Left ventricle myocardium superior (tissue), 1 donor: ENCODE results near the gene RAB36. TPM values are rescaled to one million over a fixed set of nuclear protein-coding genes. Genes with fewer than 3 reads are reported as not detected.

Source experiments
- ATAC-seq: fragments of 200-7000 bp; cut with Tn5 transposase; one replicate; pipeline ENCODE4 v1.9.1; 2020; ENCODE audit warnings: mild to moderate bottlenecking, moderate library complexity
- DNase-seq: peaks from one replicate; pipeline ENCODE4 v3.0.0-alpha.2; 2020
- intact Hi-C: fragments of 100-400 bp; cut with micrococcal nuclease; formaldehyde crosslinking; loops from one replicate; pipeline ENCODE4 v1.11.0; 2022
- total RNA-seq: library from RNA; stranded (reverse); fragmentation: NEBNext Ultra II Directional; extraction: Animal tissue kit (Norgen Biotek cat#: 25700); gene quantifications from one replicate; pipeline ENCODE4 v1.2.1, GENCODE V29; 2021
- donor health status: DM: no; HTN: yes; CAD: no; lungs with severe emphysema.

RAB36 gene
- total RNA-seq, 1 donor from 2014 or later, result 0.74 TPM

DNA sequence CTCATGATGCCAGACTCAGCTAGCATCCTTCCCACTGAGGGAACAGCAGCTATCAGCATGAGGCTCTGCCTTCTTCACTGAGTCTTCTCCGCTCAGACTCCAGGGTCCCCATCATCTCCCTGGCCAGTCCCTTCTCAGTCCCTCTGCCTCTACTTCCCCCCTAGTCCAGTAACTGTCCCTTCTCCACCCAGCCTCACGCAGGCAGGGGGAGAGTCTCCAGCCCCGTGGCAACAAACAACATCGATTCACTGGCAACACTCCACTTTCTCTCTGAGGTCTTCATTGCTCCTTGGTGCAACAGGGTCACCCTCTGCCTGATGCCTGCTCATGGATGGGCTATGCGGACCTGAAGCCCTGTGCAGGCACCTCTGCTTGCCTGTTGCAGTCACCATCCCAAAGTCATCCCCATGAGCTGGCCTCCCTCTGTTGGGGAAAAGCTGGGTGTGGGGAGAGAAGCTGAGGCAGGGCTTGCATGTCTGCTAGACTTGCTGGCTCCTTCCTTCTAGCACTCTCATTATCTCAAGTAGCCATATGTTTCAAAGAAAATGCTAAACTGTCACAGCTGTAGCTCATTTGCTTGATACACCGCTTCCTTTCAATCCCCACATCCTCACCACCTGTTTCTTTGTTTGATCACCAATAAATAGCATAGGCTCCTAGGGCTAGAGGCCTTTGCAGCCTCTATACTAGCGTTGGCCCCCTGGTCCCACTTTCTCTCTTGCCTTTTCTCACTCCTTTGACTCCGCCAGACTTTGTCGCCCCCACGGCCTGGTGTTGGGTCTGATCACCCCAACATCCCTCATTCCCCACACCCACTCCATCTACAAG is 30.8 kb downstream of the RAB36 start:
- DNase-seq (no peak), ATAC-seq (no peak)
- intact Hi-C loops, result no loop called here

DNA sequence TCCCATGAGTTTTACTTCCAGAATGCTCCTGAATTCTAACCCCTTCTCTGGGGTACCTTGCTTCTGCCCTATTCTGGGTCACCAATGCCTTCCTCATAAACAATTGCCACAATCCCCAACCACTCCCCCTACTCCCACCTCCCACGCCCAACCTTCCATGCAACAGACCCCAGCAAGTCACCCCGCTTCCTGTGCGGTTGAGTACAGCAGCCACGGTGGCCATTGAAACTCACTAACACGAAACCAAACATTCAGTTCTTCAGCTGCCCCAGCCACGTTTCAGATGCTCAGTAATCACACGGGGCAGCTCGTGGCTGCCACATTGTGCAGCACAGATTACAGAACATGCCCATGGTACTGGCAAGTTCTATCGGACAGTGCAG is 31.4 kb downstream of the RAB36 start:
- intact Hi-C loops, result no loop called here
- no peak for ATAC-seq
- DNase-seq, result no peak

DNA sequence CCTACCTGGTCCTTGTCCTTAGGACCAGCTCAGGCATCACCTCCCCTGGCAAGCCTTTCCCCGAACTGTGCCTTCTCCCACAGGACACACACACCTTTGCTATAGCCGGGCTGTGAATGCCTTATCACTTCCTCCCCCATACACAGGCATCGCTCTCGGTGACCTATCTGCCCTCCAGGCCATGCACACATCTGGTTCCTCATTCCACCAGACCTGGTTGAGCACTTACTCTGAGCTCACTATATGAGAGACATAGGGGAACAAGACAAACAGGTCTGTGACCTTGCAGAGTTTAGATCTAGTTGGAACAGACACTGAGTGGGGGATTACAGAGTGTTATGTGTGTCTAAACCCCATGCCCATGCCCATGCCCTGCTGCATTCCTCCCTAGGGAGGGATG is 31.9 kb downstream of the RAB36 start:
- intact Hi-C loops, result no loop called here
- DNase-seq, result no peak
- no peak for ATAC-seq

GRCh38 chr22:23178512-23179254 is 33.4 kb downstream of the RAB36 start:
- DNase-seq, result peak; percentile 76
- intact Hi-C loops, result loop anchor here (2.0 kb wide), 1 partner anchor 102 kb away; no protein-coding TSS in a partner anchor
- peak; percentile 62 for ATAC-seq

GRCh38 chr22:23179381-23180299 is 34.4 kb downstream of the RAB36 start:
- intact Hi-C loops, result loop anchor here (2.0 kb wide), 1 partner anchor 101 kb away; no protein-coding TSS in a partner anchor
- ATAC-seq, result peak; percentile 36
- peak; percentile 57 for DNase-seq

DNA sequence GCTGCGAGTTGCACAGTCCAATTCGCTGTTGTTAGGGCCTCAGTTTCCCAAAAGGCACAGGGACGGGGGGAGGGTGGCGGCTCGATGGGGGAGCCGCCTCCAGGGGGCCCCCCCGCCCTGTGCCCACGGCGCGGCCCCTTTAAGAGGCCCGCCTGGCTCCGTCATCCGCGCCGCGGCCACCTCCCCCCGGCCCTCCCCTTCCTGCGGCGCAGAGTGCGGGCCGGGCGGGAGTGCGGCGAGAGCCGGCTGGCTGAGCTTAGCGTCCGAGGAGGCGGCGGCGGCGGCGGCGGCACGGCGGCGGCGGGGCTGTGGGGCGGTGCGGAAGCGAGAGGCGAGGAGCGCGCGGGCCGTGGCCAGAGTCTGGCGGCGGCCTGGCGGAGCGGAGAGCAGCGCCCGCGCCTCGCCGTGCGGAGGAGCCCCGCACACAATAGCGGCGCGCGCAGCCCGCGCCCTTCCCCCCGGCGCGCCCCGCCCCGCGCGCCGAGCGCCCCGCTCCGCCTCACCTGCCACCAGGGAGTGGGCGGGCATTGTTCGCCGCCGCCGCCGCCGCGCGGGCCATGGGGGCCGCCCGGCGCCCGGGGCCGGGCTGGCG is 35.1 kb downstream of the RAB36 start, which contains the start of gene BCR:
TSS of gene BCR (plus strand) at position 209 of the 592 bp plus-strand sequence. CDS start 452 bp downstream, outside the sequence.
- ATAC-seq, result peak; percentile 91
- intact Hi-C loops, result no loop called here

GRCh38 chr22:23180893-23181720 is 35.8 kb downstream of the RAB36 start:
- DNase-seq (peak; percentile 45), ATAC-seq (no peak)
- intact Hi-C loops, result no loop called here

More for the DNA sequence above, 35.1 kb downstream of the RAB36 start, which contains the start of gene BCR:
- DNase-seq, result peak; percentile 90

- intact Hi-C loops, result no loop called here
- no peak for ATAC-seq
- no peak for DNase-seq
Observed at GRCh38 chr22:23181721-23182308, 36.5 kb downstream of the RAB36 start.

DNA sequence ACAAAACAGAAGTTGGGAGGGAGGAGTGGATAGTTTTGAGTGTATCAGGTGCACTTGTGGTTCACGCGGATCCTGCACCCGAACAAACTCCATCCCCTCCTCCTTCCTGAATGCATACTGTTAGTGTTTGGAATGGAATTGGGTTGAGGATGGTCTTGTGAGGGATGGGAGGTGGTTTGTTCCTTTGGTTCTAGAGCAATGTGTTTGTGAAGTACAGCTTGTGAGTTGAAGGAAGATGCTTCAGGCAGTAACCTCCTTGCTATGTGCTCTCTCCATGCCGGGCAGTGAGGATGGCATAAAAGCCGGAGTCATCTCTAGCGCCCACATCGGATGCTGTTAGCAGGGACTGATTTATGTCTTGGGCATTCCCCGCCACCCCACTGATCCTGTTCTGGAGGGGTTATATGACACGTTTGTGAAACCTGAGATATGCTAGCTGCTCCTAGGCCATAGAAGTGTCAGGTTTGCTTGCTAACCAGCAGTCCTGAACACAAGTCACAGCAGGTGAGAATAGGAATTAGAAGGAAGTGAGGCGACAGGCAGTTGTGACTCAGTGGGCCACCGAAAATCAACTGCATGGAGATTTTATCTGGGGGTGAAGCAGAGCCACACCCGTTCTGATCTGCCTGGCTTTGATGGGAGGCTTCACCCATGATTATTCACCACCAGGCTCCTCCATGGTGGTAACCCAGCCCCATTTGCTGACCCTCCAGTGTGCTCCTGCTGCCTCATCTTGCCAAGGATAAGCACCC is 37.2 kb downstream of the RAB36 start:
- intact Hi-C loops, result no loop called here
- DNase-seq (no peak), ATAC-seq (no peak)

- DNase-seq (peak; percentile 64), ATAC-seq (peak; percentile 23)
- intact Hi-C loops, result no loop called here
Observed at GRCh38 chr22:23183061-23183698, 37.9 kb downstream of the RAB36 start.

- intact Hi-C loops, result no loop called here
- ATAC-seq, result no peak
- DNase-seq, result no peak
Observed at GRCh38 chr22:23184100-23184763, 39.0 kb downstream of the RAB36 start.

DNA sequence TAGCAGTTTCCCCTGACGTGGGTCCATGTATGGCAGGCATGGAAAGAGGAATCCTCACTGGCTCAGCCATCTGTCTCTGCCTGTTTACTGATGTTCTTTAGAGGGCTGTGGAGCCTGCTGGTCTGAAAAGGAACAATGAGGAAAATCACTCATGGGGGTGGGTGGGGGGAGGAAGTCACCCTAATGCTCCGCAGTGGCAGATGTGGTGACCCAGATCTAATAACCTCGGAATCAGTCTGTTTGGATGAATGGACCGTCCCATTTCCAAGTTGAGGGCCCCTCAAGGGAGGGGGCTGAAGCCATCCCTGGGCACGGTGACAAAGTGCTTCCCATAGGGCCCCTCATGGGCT is 39.5 kb downstream of the RAB36 start:
- intact Hi-C loops, result no loop called here
- no peak for ATAC-seq
- DNase-seq, result no peak

GRCh38 chr22:23187211-23187610 is 41.9 kb downstream of the RAB36 start:
- DNase-seq, result no peak
- intact Hi-C loops, result no loop called here
- no peak for ATAC-seq

- intact Hi-C loops, result no loop called here
- ATAC-seq (no peak), DNase-seq (no peak)
Observed at GRCh38 chr22:23187871-23188700, 42.8 kb downstream of the RAB36 start.

DNA sequence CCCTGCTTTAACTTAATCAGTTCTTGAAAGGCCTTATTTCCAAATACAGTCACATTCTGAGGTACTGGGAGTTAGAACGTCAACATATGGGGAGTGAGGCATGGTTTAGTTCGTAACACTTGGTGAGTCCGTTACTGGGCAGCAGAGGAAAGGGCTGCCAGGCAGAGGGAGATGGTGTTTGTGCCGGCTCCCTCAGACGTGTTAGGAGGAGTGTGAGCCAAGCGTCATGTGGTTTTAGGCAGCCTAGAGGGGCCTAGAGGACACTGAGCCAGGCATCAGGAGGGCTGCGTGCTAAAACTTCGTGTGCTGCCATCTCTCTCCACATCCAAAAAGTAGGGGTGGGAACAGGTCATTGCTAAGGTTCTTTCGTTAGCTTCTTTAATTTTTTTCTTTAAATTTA is 45.2 kb downstream of the RAB36 start:
- intact Hi-C loops, result no loop called here
- DNase-seq, result peak; percentile 50
- peak; percentile 85 for ATAC-seq
